ENCODE results near the gene MBTPS1.

DNA sequence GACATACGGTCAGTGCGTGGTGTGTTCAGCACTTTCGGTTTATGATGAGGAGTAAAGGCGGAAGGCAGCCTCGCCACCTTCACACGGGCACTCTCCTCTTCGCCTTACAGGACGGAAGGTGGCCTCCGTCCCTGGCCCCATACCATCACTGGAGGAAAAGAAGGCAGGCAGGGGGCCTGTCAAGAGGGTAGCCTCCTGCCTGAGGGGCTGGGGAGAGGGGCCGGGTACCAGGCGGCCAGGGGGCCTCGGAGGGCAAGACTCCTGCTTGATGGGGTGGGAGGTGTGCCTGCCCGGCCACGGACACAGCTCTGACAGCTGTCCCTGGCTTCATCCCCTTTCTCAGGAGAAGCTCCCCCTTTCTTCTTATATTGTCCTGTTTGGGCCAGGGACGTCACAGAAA is 58.5 kb downstream of the MBTPS1 start:
- TF ChIP-seq ZFX (IDR thresholded peaks at IDR 0.05; ENCODE audit: borderline replicate concordance): no peak
- TF ChIP-seq, protein P1, sequence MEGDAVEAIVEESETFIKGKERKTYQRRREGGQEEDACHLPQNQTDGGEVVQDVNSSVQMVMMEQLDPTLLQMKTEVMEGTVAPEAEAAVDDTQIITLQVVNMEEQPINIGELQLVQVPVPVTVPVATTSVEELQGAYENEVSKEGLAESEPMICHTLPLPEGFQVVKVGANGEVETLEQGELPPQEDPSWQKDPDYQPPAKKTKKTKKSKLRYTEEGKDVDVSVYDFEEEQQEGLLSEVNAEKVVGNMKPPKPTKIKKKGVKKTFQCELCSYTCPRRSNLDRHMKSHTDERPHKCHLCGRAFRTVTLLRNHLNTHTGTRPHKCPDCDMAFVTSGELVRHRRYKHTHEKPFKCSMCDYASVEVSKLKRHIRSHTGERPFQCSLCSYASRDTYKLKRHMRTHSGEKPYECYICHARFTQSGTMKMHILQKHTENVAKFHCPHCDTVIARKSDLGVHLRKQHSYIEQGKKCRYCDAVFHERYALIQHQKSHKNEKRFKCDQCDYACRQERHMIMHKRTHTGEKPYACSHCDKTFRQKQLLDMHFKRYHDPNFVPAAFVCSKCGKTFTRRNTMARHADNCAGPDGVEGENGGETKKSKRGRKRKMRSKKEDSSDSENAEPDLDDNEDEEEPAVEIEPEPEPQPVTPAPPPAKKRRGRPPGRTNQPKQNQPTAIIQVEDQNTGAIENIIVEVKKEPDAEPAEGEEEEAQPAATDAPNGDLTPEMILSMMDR (IDR thresholded peaks at IDR 0.05): no peak

Measured in 22Rv1 (cell line).